Measurements from ENCODE around the gene UQCC5. TPM values are rescaled to one million over a fixed set of nuclear protein-coding genes. Genes with fewer than 3 reads are reported as not detected.

Gene UQCC5
- total and polyA plus RNA-seq, 2 donors from 2014 or later: 26.8 to 135 TPM

DNA sequence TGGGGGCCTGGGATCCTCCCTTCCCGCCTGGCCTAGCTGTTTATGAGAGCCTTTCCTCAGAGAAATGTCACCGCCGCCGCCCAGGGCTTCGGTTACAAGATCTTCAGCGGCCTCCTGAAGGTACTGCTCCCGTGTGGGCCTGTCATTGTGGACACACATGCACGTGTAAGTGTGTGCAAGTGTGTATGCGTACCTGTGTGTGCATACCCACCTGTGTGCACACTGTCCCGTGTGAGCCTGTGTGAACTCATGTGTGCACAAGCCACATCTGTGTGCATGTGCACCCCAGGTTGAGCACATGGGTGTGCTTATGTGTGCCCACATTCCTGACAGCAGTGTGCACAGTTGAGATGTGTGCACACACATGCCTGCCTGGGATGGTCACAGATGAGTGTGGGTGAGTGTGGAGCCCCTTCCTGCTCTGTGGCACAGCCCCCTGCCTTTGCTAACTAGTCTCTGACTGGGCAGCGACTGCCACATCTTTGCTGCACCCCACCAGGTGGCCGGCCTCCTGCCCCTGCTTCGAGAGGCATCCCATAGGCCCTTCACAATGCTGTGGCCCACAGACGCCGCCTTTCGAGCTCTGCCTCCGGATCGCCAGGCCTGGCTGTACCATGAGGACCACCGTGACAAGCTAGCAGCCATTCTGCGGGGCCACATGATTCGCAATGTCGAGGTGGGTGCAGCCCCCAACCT, 16.8 kb upstream of the UQCC5 start:
- intact Hi-C loops (cut with DNase I): no loop called here
- FAIRE-seq (no peak), DNase-seq (peak in 1 of 5 donors; percentile 27)

GRCh38 chr3:52520141-52520667, 16.2 kb upstream of the UQCC5 start:
- no peak for DNase-seq
- Histone ChIP-seq H3K9ac (ENCODE audit: low read length in 3 of 3) (no peak overlapping the region), H3K4me1 (ENCODE audit: control insufficient read depth in 2 of 3, insufficient read depth in 2 of 3, low read depth in 1 of 3, low read length in 3 of 3) (peaks cover 0 to 12% (median 0%) of the 10 kb centered on the region in 3 donors), H3K27ac (ENCODE audit: low read depth in 2 of 2, low read length in 2 of 2) (no peak overlapping the region), H3K9me3 (ENCODE audit: control insufficient read depth in 2 of 3, insufficient read depth in 1 of 3, low read length in 3 of 3) (no peaks in the 10 kb centered on the region), H3K4me3 (ENCODE audit: low read length in 3 of 3) (no peak overlapping the region), H3K27me3 (ENCODE audit: control insufficient read depth, insufficient read depth, low read length) (no peaks in the 10 kb centered on the region), H3K36me3 (ENCODE audit: control insufficient read depth in 2 of 3, insufficient read depth in 3 of 3, low read length in 3 of 3) (no peaks in the 10 kb centered on the region)
- intact Hi-C loops (cut with DNase I): no loop called here
- TF ChIP-seq CTCF (IDR thresholded peaks at IDR 0.05; ENCODE audit: borderline replicate concordance, extremely low read depth, insufficient read depth): no peak
- no peak for FAIRE-seq

More for the DNA sequence above, 16.8 kb upstream of the UQCC5 start:
- no peaks in the 10 kb centered on the region for H3K36me3 ChIP-seq (ENCODE audit: control insufficient read depth in 2 of 3, insufficient read depth in 3 of 3, low read length in 3 of 3)
- no peak overlapping the region for H3K27ac ChIP-seq (ENCODE audit: low read depth in 2 of 2, low read length in 2 of 2)
- no peak overlapping the region for H3K9ac ChIP-seq (ENCODE audit: low read length in 3 of 3)
- peaks cover 0 to 8% (median 0%) of the 10 kb centered on the region in 3 donors for H3K4me1 ChIP-seq (ENCODE audit: control insufficient read depth in 2 of 3, insufficient read depth in 2 of 3, low read depth in 1 of 3, low read length in 3 of 3)
- H3K4me3 ChIP-seq (ENCODE audit: low read length in 3 of 3): no peak overlapping the region
- no peaks in the 10 kb centered on the region for H3K9me3 ChIP-seq (ENCODE audit: control insufficient read depth in 2 of 3, insufficient read depth in 1 of 3, low read length in 3 of 3)
- no peaks in the 10 kb centered on the region for H3K27me3 ChIP-seq (ENCODE audit: control insufficient read depth, insufficient read depth, low read length)
- no peak for TF ChIP-seq CTCF (IDR thresholded peaks at IDR 0.05; ENCODE audit: borderline replicate concordance, extremely low read depth, insufficient read depth)

- no peak overlapping the region for H3K9ac ChIP-seq (ENCODE audit: low read length in 3 of 3)
- no peak for FAIRE-seq
- TF ChIP-seq CTCF (IDR thresholded peaks at IDR 0.05; ENCODE audit: borderline replicate concordance, extremely low read depth, insufficient read depth): no peak
- intact Hi-C loops (cut with DNase I): no loop called here
- H3K9me3 ChIP-seq (ENCODE audit: control insufficient read depth in 2 of 3, insufficient read depth in 1 of 3, low read length in 3 of 3): no peaks in the 10 kb centered on the region
- H3K4me1 ChIP-seq (ENCODE audit: control insufficient read depth in 2 of 3, insufficient read depth in 2 of 3, low read depth in 1 of 3, low read length in 3 of 3): peaks cover 0 to 19% (median 5%) of the 10 kb centered on the region in 3 donors
- H3K27ac ChIP-seq (ENCODE audit: low read depth in 2 of 2, low read length in 2 of 2): no peak overlapping the region
- no peak overlapping the region for H3K4me3 ChIP-seq (ENCODE audit: low read length in 3 of 3)
- H3K27me3 ChIP-seq (ENCODE audit: control insufficient read depth, insufficient read depth, low read length): no peaks in the 10 kb centered on the region
- no peaks in the 10 kb centered on the region for H3K36me3 ChIP-seq (ENCODE audit: control insufficient read depth in 2 of 3, insufficient read depth in 3 of 3, low read length in 3 of 3)
- peak in 1 of 5 donors; percentile 67 for DNase-seq
Observed at GRCh38 chr3:52520716-52521487, 15.5 kb upstream of the UQCC5 start.
